GM12873 (cell line): Measurements from ENCODE around the gene TSNAX.

Experiments used
- CTCF ChIP-seq: IDR thresholded peaks from 2 replicates; pipeline ENCODE4 v1.5.1; 2012; ENCODE audit warnings: low read depth, mild to moderate bottlenecking, moderate library complexity, low read length, control low read depth; ENCODE audit not compliant: insufficient read depth; ENCODE audit errors: missing control alignments

TSNAX gene

DNA sequence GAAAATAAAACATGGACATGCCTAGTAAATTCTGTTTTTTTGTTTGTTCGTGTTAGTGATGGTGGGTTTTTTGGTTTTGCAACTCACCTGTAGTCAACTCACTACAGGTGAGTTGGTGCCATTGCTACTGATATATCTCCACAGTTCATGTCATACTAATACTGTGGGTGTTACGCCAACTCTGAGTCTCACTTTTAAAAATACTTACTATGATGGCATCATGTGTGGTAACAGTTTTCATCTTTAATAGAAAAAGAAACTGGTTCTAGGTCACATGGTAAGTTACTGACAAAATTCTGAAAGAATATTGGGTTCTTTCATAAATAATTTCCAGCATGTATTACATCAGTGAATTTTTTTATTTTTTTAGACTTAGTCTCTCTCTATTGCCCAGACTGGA, 38.0 kb downstream of the TSNAX start:
- no peak for TF ChIP-seq CTCF

- no peak for TF ChIP-seq CTCF
Observed at GRCh38 chr1:231571904-231572303, 43.4 kb downstream of the TSNAX start.

DNA sequence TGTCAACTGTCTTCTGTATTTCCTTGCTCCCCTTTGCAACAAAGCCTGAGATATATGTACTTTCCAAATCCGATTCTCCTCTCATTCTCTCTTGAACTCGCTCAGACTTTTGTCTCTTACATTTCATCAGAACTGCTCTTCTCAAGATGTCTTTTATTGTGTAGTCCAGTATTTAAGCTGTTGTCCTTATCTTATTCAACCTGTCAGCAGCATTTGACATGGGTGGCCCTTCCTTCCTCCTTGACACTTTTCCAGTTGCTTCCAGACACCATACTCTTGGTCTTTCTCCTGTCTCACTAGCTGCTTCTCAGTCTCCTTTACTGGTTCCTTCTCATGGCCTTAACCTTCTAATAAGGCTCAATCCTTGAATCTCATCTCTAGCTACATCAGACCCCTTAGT, 47.0 kb downstream of the TSNAX start:
- no peak for TF ChIP-seq CTCF

- TF ChIP-seq CTCF: no peak
Observed at GRCh38 chr1:231576804-231577718, 48.6 kb downstream of the TSNAX start.

DNA sequence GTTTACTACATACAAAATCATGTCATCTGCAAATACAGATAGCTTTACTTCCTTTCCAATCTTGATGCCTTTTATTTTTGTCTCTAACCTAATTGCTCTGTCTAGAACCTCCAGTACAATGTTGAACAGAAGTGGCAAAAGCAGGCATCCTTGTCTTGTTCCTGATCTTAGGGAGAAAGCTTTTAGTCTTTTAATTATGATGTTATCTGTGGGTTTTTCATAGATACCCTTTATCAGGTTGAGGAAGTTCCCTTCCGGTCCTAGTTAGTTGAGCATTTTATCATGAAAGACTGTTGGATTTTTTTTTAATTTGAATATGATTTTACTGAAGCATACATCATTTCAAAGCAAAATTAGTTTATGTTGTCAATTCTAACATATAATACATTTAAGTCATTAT, 52.4 kb downstream of the TSNAX start:
- TF ChIP-seq CTCF: no peak

DNA sequence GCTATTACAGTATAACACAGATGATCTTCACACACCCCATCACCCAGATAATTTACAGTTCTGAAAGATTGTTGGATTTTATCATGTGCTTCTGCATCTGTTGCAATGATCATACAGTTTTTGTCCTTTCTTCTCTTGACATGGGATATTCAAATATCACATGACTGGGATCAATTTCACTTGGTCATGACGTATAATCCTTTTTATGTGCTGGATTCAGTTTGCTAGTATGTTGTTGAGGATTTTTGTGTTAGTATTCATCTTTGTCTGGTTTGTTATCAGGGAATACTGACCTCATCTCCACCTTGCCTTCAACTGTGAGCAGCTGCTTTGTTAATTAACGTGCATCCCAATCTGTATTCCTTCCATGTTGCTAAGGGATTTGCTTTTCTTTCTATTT, 53.4 kb downstream of the TSNAX start:
- no peak for TF ChIP-seq CTCF

- TF ChIP-seq CTCF: no peak
Observed at GRCh38 chr1:231583376-231583775, 54.9 kb downstream of the TSNAX start.
